ENCODE results near the gene RREB1. TPM values are rescaled to one million over a fixed set of nuclear protein-coding genes. Genes with fewer than 3 reads are reported as not detected.

Gene RREB1
- total and polyA plus RNA-seq, 7 experiments from 2014 or later, result 4.2 to 56.7 (median 49.2) TPM

DNA sequence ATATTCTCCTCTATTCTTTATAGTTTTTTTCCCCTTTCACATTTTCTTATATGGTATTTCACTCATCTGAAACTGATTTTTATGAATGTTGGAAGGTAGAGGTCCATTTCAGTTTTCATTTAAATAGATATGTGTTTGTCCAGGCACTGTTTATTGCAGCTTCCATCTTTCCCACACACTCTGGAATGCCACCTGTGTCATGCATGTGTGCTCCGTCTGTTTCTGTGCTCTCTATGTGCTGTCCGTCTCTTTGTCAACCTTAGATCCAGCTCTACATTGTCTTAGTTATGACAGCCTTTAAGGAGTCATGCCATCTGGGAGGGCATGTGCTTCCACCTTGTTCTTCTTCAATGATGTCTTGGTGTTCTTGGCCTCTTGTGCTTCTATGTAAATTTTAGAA, 36.4 kb upstream of the RREB1 start:
- Histone ChIP-seq H3K27ac (ENCODE audit: low read depth, low read length) (no peak overlapping the region), H3K36me3 (ENCODE audit: control insufficient read depth in 2 of 3, insufficient read depth in 3 of 3, low read length in 3 of 3) (no peaks in the 10 kb centered on the region), H3K27me3 (ENCODE audit: control insufficient read depth in 2 of 2, insufficient read depth in 2 of 2, low read length in 2 of 2) (no peaks in the 10 kb centered on the region), H3K4me1 (ENCODE audit: control insufficient read depth in 2 of 2, insufficient read depth in 2 of 2, low read length in 2 of 2) (peaks cover 0 to 4% of the 10 kb centered on the region in 2 donors), H3K9me3 (ENCODE audit: control insufficient read depth in 2 of 3, low read length in 3 of 3) (no peaks in the 10 kb centered on the region), H3K4me3 (ENCODE audit: low read length) (no peak overlapping the region)
- no peak overlapping the region for H3K4me3 Mint-ChIP-seq
- H3K27ac Mint-ChIP-seq, result no peak overlapping the region
- no peaks in the 10 kb centered on the region for H3K9me3 Mint-ChIP-seq
- ChIA-PET POLR2A (no interaction called here), CTCF (interaction anchor here (1.7 kb wide), 1 partner anchor 11 kb away, joined by 4 read pairs; no protein-coding TSS in a partner anchor)
- peaks cover 0 to 63% (median 0%) of the 10 kb centered on the region in 5 donors for H3K27me3 Mint-ChIP-seq
- intact Hi-C loops (cut with micrococcal nuclease), result no loop called here
- DNase-seq (no peak), ATAC-seq (no peak)
- H3K4me1 Mint-ChIP-seq, result peaks cover 7 to 17% (median 12%) of the 10 kb centered on the region in 7 donors
- peaks cover 0 to 5% (median 0%) of the 10 kb centered on the region in 5 donors for H3K36me3 Mint-ChIP-seq

DNA sequence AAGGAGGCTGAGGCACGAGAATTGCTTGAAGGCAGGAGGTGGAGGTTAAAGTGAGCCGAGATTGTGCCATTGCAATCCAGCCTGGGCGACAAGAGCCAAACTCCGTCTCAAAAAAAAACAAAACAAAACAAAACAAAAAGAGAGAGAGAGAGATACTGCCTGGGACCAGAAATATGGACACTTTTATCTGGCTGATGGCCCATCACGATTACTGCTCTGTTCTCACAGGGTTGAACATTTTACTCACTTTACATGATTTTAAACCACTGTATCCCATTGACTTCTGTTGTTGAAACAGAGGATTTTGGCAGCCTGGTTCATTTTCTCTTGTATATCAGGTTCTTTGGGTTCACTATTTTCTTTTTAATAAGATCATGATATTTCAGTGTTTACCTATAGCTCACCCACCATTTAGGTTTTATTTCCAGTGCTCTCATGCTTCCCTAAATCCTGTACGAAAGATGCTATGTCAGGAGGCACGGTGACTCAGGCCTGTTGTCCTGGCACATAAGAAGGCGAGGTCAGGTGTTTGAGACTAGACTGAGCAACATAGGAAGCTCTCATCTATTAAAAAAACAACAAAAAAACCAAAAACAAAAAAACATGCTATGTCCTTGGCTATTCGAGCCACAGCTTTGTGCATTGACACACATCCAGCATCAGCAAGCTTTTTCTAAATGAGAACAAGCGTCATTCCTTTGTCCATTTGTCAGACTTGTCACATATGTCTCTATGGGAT, 34.5 kb upstream of the RREB1 start:
- ChIA-PET POLR2A (interaction anchor here (0.6 to 1.7 kb wide), 6 partner anchors 14 to 311 kb away, joined by 3 to 11 read pairs (median 3); no protein-coding TSS in a partner anchor), CTCF (interaction anchor here (0.5 to 2.0 kb wide), 3 partner anchors 31 to 543 kb away, joined by 3 to 5 read pairs (median 3); no protein-coding TSS in a partner anchor)
- no peaks in the 10 kb centered on the region for H3K9me3 Mint-ChIP-seq
- peaks cover 7 to 17% (median 12%) of the 10 kb centered on the region in 7 donors for H3K4me1 Mint-ChIP-seq
- Histone ChIP-seq H3K27ac (ENCODE audit: low read depth, low read length) (peak overlapping the region; percentile 24), H3K4me3 (ENCODE audit: low read length) (no peak overlapping the region), H3K4me1 (ENCODE audit: control insufficient read depth in 2 of 2, insufficient read depth in 2 of 2, low read length in 2 of 2) (peaks cover 0 to 4% of the 10 kb centered on the region in 2 donors), H3K27me3 (ENCODE audit: control insufficient read depth in 2 of 2, insufficient read depth in 2 of 2, low read length in 2 of 2) (no peaks in the 10 kb centered on the region), H3K9me3 (ENCODE audit: control insufficient read depth in 2 of 3, low read length in 3 of 3) (no peaks in the 10 kb centered on the region), H3K36me3 (ENCODE audit: control insufficient read depth in 2 of 3, insufficient read depth in 3 of 3, low read length in 3 of 3) (no peaks in the 10 kb centered on the region)
- H3K27ac Mint-ChIP-seq, result peak overlapping the region in 8 of 9 donors; percentile 72 to 94 (median 86)
- H3K36me3 Mint-ChIP-seq, result peaks cover 0 to 5% (median 0%) of the 10 kb centered on the region in 5 donors
- H3K27me3 Mint-ChIP-seq, result peaks cover 0 to 69% (median 0%) of the 10 kb centered on the region in 5 donors
- H3K4me3 Mint-ChIP-seq, result peak overlapping the region in 6 of 10 donors; percentile 53 to 88 (median 78)
- intact Hi-C loops (cut with micrococcal nuclease), result loop anchor here (1.0 kb wide), 3 partner anchors 14 to 34 kb away; partner anchors contain the start of gene RREB1 (in 2 of the 2)
- DNase-seq (no peak), ATAC-seq (peak; percentile 23)

DNA sequence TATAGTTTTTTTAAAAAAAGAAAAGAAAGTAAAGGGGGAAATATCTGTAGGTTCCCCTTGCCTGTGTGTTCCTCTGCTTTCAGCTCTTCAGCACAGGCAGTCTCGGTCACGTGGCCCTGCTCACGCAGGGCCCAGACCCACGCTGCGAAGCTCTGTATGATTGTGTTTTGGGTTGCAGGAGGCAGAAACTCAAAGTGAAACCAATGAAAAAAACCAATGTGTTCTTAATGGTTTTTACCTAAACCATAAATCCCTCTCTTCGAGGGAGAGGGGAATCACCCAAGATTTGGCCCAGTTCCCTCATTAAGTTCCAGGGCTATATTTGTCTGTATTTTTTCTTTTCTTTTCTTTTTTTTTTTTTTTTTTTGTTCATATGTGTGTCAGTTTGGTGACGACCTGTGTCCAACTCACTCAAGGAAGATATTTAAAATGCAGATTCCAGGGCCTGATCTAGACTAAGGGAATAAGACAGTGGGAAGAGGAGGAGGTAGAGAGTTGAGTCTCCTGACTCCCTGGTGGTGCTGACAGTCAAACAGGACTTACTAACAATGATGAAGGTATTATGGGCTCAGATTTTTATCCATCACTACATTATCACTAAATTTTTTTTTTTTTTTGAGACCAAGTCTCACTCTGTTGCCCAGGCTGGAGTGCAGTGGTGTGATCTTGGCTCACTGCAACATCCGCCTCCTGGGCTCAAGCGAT, 33.8 kb upstream of the RREB1 start:
- Histone ChIP-seq H3K27me3 (ENCODE audit: control insufficient read depth in 2 of 2, insufficient read depth in 2 of 2, low read length in 2 of 2) (no peaks in the 10 kb centered on the region), H3K27ac (ENCODE audit: low read depth, low read length) (peak overlapping the region; percentile 44), H3K9me3 (ENCODE audit: control insufficient read depth in 2 of 3, low read length in 3 of 3) (no peaks in the 10 kb centered on the region), H3K4me3 (ENCODE audit: low read length) (peak overlapping the region; percentile 2), H3K36me3 (ENCODE audit: control insufficient read depth in 2 of 3, insufficient read depth in 3 of 3, low read length in 3 of 3) (no peaks in the 10 kb centered on the region), H3K4me1 (ENCODE audit: control insufficient read depth in 2 of 2, insufficient read depth in 2 of 2, low read length in 2 of 2) (peaks cover 0 to 4% of the 10 kb centered on the region in 2 donors)
- H3K27me3 Mint-ChIP-seq, result peaks cover 0 to 72% (median 0%) of the 10 kb centered on the region in 5 donors
- peaks cover 7 to 17% (median 12%) of the 10 kb centered on the region in 7 donors for H3K4me1 Mint-ChIP-seq
- DNase-seq (peak in 8 of 9 donors; percentile 54 to 74 (median 64)), ATAC-seq (peak; percentile 98)
- intact Hi-C loops (cut with micrococcal nuclease), result loop anchor here (1.0 kb wide), 3 partner anchors 13 to 33 kb away; partner anchors contain the start of gene RREB1 (in 2 of the 2)
- no peaks in the 10 kb centered on the region for H3K9me3 Mint-ChIP-seq
- CTCF ChIA-PET, result interaction anchor here (0.5 to 2.0 kb wide), 3 partner anchors 32 to 542 kb away, joined by 3 to 5 read pairs (median 3); no protein-coding TSS in a partner anchor
- peak overlapping the region; percentile 50 to 88 (median 76) for H3K4me3 Mint-ChIP-seq
- H3K27ac Mint-ChIP-seq, result peak overlapping the region; percentile 48 to 94 (median 85)
- POLR2A ChIA-PET, result interaction anchor here (0.7 to 1.7 kb wide), 5 partner anchors 14 to 32 kb away, joined by 3 to 11 read pairs (median 3); no protein-coding TSS in a partner anchor
- H3K36me3 Mint-ChIP-seq, result peaks cover 0 to 5% (median 0%) of the 10 kb centered on the region in 5 donors

DNA sequence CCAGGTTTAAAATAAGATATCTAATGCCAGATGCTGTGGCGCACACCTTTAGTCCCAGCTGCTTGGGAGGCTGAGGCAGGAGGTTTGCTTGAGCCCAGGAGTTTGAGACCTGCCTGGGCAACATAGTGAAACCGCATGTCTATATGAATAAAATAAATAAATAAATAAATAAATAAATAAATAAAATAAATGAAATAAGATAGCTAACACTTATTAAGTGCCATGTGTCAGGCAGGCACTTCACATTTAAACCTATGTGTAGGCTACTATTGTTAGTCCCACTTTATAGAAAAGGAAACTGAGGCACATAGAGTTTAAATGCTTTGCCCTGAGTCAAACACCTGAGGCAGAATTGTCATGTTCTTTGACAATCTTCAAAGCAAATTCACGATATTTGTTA, 32.9 kb upstream of the RREB1 start:
- Mint-ChIP-seq H3K4me1 (peaks cover 7 to 17% (median 12%) of the 10 kb centered on the region in 7 donors), H3K27ac (peak overlapping the region in 1 of 9 donors; percentile 57), H3K27me3 (peaks cover 0 to 73% (median 0%) of the 10 kb centered on the region in 5 donors), H3K4me3 (no peak overlapping the region), H3K36me3 (peaks cover 0 to 5% (median 0%) of the 10 kb centered on the region in 5 donors), H3K9me3 (no peaks in the 10 kb centered on the region)
- Histone ChIP-seq H3K9me3 (ENCODE audit: control insufficient read depth in 2 of 3, low read length in 3 of 3) (no peaks in the 10 kb centered on the region), H3K36me3 (ENCODE audit: control insufficient read depth in 2 of 3, insufficient read depth in 3 of 3, low read length in 3 of 3) (no peaks in the 10 kb centered on the region), H3K27me3 (ENCODE audit: control insufficient read depth in 2 of 2, insufficient read depth in 2 of 2, low read length in 2 of 2) (no peaks in the 10 kb centered on the region), H3K4me3 (ENCODE audit: low read length) (no peak overlapping the region), H3K4me1 (ENCODE audit: control insufficient read depth in 2 of 2, insufficient read depth in 2 of 2, low read length in 2 of 2) (peaks cover 0 to 4% of the 10 kb centered on the region in 2 donors), H3K27ac (ENCODE audit: low read depth, low read length) (no peak overlapping the region)
- CTCF ChIA-PET, result no interaction called here
- POLR2A ChIA-PET, result no interaction called here
- intact Hi-C loops (cut with micrococcal nuclease), result no loop called here
- DNase-seq, result no peak
- no peak for ATAC-seq

DNA sequence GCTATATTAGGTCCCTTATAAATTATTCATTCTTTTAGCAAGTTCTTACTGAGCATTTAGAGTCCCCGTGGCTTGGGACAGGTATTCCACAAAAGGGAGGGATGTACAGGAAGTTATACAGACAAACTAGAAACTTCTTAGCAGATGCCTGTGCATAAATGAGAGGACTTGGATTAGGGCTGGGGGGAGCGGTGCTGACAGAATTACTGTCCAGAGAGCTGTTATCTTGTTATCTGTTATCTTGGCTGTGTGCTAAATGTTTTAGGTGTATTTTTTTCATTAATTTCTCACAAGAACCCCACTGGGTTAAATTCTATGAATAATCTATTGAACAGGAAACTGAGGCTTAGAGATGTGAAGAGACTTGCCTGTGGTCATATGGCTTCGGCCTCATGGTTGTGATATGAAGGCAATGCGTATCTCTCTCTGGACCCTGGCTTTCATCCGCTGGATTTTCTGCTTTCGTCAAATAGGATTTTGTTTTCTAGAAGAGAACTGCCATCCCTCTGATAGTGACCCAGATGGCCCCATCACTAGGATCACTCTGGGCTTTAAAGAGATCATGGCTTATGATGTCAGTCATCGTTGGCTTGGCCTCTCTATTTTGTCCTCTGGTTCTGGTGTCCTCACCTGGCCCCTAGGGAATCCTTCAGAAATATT, 32.3 kb upstream of the RREB1 start:
- Histone ChIP-seq H3K27ac (ENCODE audit: low read depth, low read length) (no peak overlapping the region), H3K27me3 (ENCODE audit: control insufficient read depth in 2 of 2, insufficient read depth in 2 of 2, low read length in 2 of 2) (no peaks in the 10 kb centered on the region), H3K9me3 (ENCODE audit: control insufficient read depth in 2 of 3, low read length in 3 of 3) (no peaks in the 10 kb centered on the region), H3K36me3 (ENCODE audit: control insufficient read depth in 2 of 3, insufficient read depth in 3 of 3, low read length in 3 of 3) (no peaks in the 10 kb centered on the region), H3K4me1 (ENCODE audit: control insufficient read depth in 2 of 2, insufficient read depth in 2 of 2, low read length in 2 of 2) (peaks cover 0 to 4% of the 10 kb centered on the region in 2 donors), H3K4me3 (ENCODE audit: low read length) (no peak overlapping the region)
- H3K36me3 Mint-ChIP-seq, result peaks cover 0 to 5% (median 0%) of the 10 kb centered on the region in 5 donors
- ChIA-PET POLR2A (interaction anchor here (0.6 kb wide), 1 partner anchor 1811 kb away, joined by 3 read pairs; no protein-coding TSS in a partner anchor), CTCF (no interaction called here)
- intact Hi-C loops (cut with micrococcal nuclease), result no loop called here
- peak overlapping the region in 2 of 9 donors; percentile 38 to 57 for H3K27ac Mint-ChIP-seq
- DNase-seq (no peak), ATAC-seq (no peak)
- peaks cover 0 to 78% (median 0%) of the 10 kb centered on the region in 5 donors for H3K27me3 Mint-ChIP-seq
- peaks cover 7 to 17% (median 12%) of the 10 kb centered on the region in 7 donors for H3K4me1 Mint-ChIP-seq
- no peaks in the 10 kb centered on the region for H3K9me3 Mint-ChIP-seq
- no peak overlapping the region for H3K4me3 Mint-ChIP-seq

DNA sequence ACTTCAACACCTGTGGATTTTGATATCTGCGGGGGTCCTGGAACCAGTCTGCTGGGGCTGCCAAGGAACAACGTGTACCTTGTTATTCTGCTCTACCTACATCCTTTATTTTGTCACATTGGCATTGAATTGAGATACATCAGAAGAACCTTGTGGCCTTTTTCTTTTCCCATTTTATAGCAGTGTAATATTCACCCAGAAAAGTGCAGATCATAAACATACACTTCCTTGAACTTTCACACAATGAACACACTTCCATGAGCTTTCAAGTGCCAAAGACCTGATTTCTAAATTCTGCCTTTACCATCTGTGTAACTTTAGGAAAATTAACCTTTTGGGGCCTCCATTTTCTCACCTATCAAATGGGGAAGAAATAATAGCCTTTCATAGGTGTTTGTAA, 29.9 kb upstream of the RREB1 start:
- Mint-ChIP-seq H3K4me3 (no peak overlapping the region), H3K27ac (no peak overlapping the region), H3K9me3 (peaks cover 0 to 5% (median 0%) of the 10 kb centered on the region in 11 donors), H3K4me1 (peaks cover 7 to 17% (median 12%) of the 10 kb centered on the region in 7 donors), H3K27me3 (peaks cover 0 to 73% (median 0%) of the 10 kb centered on the region in 5 donors), H3K36me3 (no peaks in the 10 kb centered on the region)
- ChIA-PET POLR2A (interaction anchor here (1.3 kb wide), 1 partner anchor 10 kb away, joined by 5 read pairs; no protein-coding TSS in a partner anchor), CTCF (no interaction called here)
- Histone ChIP-seq H3K4me3 (ENCODE audit: low read length) (no peak overlapping the region), H3K27me3 (ENCODE audit: control insufficient read depth in 2 of 2, insufficient read depth in 2 of 2, low read length in 2 of 2) (no peaks in the 10 kb centered on the region), H3K9me3 (ENCODE audit: control insufficient read depth in 2 of 3, low read length in 3 of 3) (no peaks in the 10 kb centered on the region), H3K27ac (ENCODE audit: low read depth, low read length) (no peak overlapping the region), H3K36me3 (ENCODE audit: control insufficient read depth in 2 of 3, insufficient read depth in 3 of 3, low read length in 3 of 3) (no peaks in the 10 kb centered on the region), H3K4me1 (ENCODE audit: control insufficient read depth in 2 of 2, insufficient read depth in 2 of 2, low read length in 2 of 2) (peaks cover 0 to 4% of the 10 kb centered on the region in 2 donors)
- ATAC-seq (no peak), DNase-seq (no peak)
- intact Hi-C loops (cut with micrococcal nuclease), result no loop called here

All from naive thymus-derived CD4-positive, alpha-beta T cell (primary cell).